ENCODE measurements around the gene SYNPO.

DNA sequence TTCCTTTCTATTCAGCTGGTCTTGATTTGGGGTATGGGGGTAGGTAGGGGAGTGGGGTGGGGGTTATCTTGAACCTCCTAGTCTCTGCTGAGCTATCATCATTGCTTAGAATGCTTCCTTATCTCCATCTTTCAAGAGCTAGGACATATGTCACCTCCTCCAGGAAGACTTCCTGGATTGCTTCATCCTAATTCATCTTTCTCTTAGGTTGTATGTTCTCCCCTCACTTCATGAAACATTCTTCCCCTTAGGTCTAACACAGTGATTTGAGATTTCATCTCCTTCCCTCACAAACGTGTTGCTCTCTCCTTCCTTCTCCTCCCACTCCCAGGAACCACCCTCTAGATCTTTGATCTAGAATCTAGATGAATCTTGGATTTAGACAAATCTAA is 2.4 kb upstream of the SYNPO start:
- TF ChIP-seq TARDBP (IDR thresholded peaks at IDR 0.05) (no peak), SP1 (IDR thresholded peaks at IDR 0.05) (no peak), ELF4 (IDR thresholded peaks at IDR 0.05) (no peak), BHLHE40 (IDR thresholded peaks at IDR 0.05; ENCODE audit: borderline replicate concordance) (no peak), NFRKB (IDR thresholded peaks at IDR 0.05) (no peak), FOXM1 (IDR thresholded peaks at IDR 0.05; ENCODE audit: borderline replicate concordance) (no peak), FOXK2 (IDR thresholded peaks at IDR 0.05) (no peak), FOXA1 (IDR thresholded peaks at IDR 0.05) (no peak), L3MBTL2 (conservative IDR thresholded peaks at IDR 0.05) (no peak), CTBP1 (IDR thresholded peaks at IDR 0.05; ENCODE audit: borderline replicate concordance) (no peak), ARNT (IDR thresholded peaks at IDR 0.05) (no peak)
- TF ChIP-seq, protein P1, sequence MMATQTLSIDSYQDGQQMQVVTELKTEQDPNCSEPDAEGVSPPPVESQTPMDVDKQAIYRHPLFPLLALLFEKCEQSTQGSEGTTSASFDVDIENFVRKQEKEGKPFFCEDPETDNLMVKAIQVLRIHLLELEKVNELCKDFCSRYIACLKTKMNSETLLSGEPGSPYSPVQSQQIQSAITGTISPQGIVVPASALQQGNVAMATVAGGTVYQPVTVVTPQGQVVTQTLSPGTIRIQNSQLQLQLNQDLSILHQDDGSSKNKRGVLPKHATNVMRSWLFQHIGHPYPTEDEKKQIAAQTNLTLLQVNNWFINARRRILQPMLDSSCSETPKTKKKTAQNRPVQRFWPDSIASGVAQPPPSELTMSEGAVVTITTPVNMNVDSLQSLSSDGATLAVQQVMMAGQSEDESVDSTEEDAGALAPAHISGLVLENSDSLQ (IDR thresholded peaks at IDR 0.05): no peak
